ENCODE data around the gene ZFYVE28. TPM values are rescaled to one million over a fixed set of nuclear protein-coding genes. Genes with fewer than 3 reads are reported as not detected.

Gene ZFYVE28
- total and polyA plus RNA-seq, 2 of the 8 experiments (the other 6 are each of a cell fraction or from before 2014, with no cell fraction given): 1.7 to 4.9 TPM

GRCh38 chr4:2285613-2286381, 132.6 kb downstream of the ZFYVE28 start:
- H3K4me1 ChIP-seq (replicated peaks in 1 of 4; ENCODE audit: control insufficient read depth in 3 of 4, insufficient read depth in 4 of 4, low read length in 3 of 4): peaks cover 0 to 5% (median 0%) of the 10 kb centered on the region in 4 experiments; a peak in 2 of 7 replicates

More at GRCh38 chr4:2285613-2286381, 132.6 kb downstream of the ZFYVE28 start:
- H3K9ac ChIP-seq (replicated peaks in 1 of 4; ENCODE audit: extremely low read depth in 1 of 4, low read depth in 3 of 4, low read length in 3 of 4): no peak overlapping the region
- H3K14ac ChIP-seq (ENCODE audit: insufficient read length): no peak overlapping the region
- no peaks in the 10 kb centered on the region for H3K27me3 ChIP-seq (replicated peaks in 1 of 4; ENCODE audit: control insufficient read depth in 3 of 4, extremely low read depth in 1 of 4, insufficient read depth in 3 of 4, low read length in 3 of 4)
- H3K79me1 ChIP-seq (ENCODE audit: low read depth, low read length): no peaks in the 10 kb centered on the region
- no peak overlapping the region for H3K4me3 ChIP-seq (ENCODE audit: extremely low read depth in 1 of 4, insufficient read depth in 2 of 4, low read depth in 3 of 4, low read length in 4 of 4)
- TF ChIP-seq RBBP5 (IDR thresholded peaks at IDR 0.05; ENCODE audit: borderline replicate concordance, low read depth, low read length) (no peak), POLR2AphosphoS5 (IDR thresholded peaks at IDR 0.05; ENCODE audit: low read depth, low read length) (no peak), NANOG (IDR thresholded peaks at IDR 0.05; ENCODE audit: insufficient read depth, low read depth, low read length, poor library complexity, severe bottlenecking) (no peak)
- peaks cover 7% of the 10 kb centered on the region; the same call in 1 of the 2 replicates for H3K23me2 ChIP-seq (ENCODE audit: low read depth, low read length)
- no peaks in the 10 kb centered on the region for H3K79me2 ChIP-seq (ENCODE audit: control insufficient read depth in 1 of 2, insufficient read depth in 2 of 2, low read length in 2 of 2)
- no peak overlapping the region for H2BK15ac ChIP-seq (ENCODE audit: low read length)
- H4K91ac ChIP-seq (replicated peaks; ENCODE audit: insufficient read length, low read length): no peak overlapping the region
- no peak overlapping the region for H3K4ac ChIP-seq (replicated peaks; ENCODE audit: insufficient read length, low read depth, low read length)
- H2BK12ac ChIP-seq (ENCODE audit: low read depth, low read length): no peak overlapping the region
- peaks cover 0 to 6% of the 10 kb centered on the region in 2 experiments for H4K20me1 ChIP-seq (replicated peaks in 1 of 2; ENCODE audit: control insufficient read depth in 1 of 2, insufficient read depth in 2 of 2, low read length in 2 of 2)
- no peaks in the 10 kb centered on the region for H3K36me3 ChIP-seq (ENCODE audit: control insufficient read depth in 2 of 4, insufficient read depth in 4 of 4, low read length in 3 of 4)
- DNase-seq (ENCODE audit: low read depth in 1 of 2, low spot score in 2 of 2) (no peak), FAIRE-seq (no peak)
- H3K27ac ChIP-seq (ENCODE audit: low read depth, low read length): no peak overlapping the region
- no peak overlapping the region for H2BK120ac ChIP-seq (replicated peaks; ENCODE audit: low read depth, low read length)
- H3K9me3 ChIP-seq (ENCODE audit: insufficient read depth in 2 of 2, low read depth in 1 of 2, low read length in 1 of 2): no peaks in the 10 kb centered on the region
- H2BK20ac ChIP-seq (ENCODE audit: low read length): no peak overlapping the region
- no peak overlapping the region for H2BK5ac ChIP-seq (ENCODE audit: low read depth, low read length)
- H4K8ac ChIP-seq (ENCODE audit: extremely low read depth, insufficient read depth, low read length): no peak overlapping the region; the same call in 1 of the 2 replicates
- POLR2A ChIA-PET (ENCODE audit: partially characterized antibody): interaction anchor here (0.6 to 0.7 kb wide), 2 partner anchors 14 to 1480 kb away, joined by 3 to 4 read pairs; no protein-coding TSS in a partner anchor
- H3K18ac ChIP-seq (ENCODE audit: extremely low read depth, low read length): no peak overlapping the region
- H2AFZ ChIP-seq (ENCODE audit: low read length): no peak overlapping the region
- no peak overlapping the region for H3K4me2 ChIP-seq (ENCODE audit: insufficient read depth in 1 of 2, low read depth in 2 of 2, low read length in 2 of 2)
- no peak overlapping the region for H3K23ac ChIP-seq (ENCODE audit: insufficient read length)
- CTCF ChIA-PET (ENCODE audit: partially characterized antibody): interaction anchor here (0.6 to 1.4 kb wide), 4 partner anchors 30 to 221 kb away, joined by 3 to 4 read pairs (median 3); no protein-coding TSS in a partner anchor
- no peak overlapping the region for H2AK5ac ChIP-seq (ENCODE audit: low read depth, low read length)
- 87% methylated on average over 21 of the region's 27 CpGs; no CpG with 5 or more reads in 1 of the 2 experiments for WGBS, 2 experiments (ENCODE audit: extremely low coverage in 1 of 2, insufficient coverage in 1 of 2, insufficient read length in 1 of 2, insufficient replicate concordance in 2 of 2, low coverage in 1 of 2, low lambda C conversion rate in 2 of 2, missing lambda C conversion rate in 1 of 2)
- no peak overlapping the region for H3K56ac ChIP-seq (replicated peaks; ENCODE audit: insufficient read length, low read depth, low read length)
- no peak overlapping the region for H4K5ac ChIP-seq (ENCODE audit: insufficient read length, low read depth, low read length)

Measured in H1 (cell line).